Measurements from ENCODE around the gene TSGA10. TPM values are rescaled to one million over a fixed set of nuclear protein-coding genes. Genes with fewer than 3 reads are reported as not detected.
"Not testable (repeated sequence)": the region's sequence is repeated elsewhere in the genome, so short reads cannot be mapped to it uniquely, and the experiment has no call there.

TSGA10 gene
- polyA plus RNA-seq, 4 donors, result 2.2 to 10.2 (median 2.3) TPM

DNA sequence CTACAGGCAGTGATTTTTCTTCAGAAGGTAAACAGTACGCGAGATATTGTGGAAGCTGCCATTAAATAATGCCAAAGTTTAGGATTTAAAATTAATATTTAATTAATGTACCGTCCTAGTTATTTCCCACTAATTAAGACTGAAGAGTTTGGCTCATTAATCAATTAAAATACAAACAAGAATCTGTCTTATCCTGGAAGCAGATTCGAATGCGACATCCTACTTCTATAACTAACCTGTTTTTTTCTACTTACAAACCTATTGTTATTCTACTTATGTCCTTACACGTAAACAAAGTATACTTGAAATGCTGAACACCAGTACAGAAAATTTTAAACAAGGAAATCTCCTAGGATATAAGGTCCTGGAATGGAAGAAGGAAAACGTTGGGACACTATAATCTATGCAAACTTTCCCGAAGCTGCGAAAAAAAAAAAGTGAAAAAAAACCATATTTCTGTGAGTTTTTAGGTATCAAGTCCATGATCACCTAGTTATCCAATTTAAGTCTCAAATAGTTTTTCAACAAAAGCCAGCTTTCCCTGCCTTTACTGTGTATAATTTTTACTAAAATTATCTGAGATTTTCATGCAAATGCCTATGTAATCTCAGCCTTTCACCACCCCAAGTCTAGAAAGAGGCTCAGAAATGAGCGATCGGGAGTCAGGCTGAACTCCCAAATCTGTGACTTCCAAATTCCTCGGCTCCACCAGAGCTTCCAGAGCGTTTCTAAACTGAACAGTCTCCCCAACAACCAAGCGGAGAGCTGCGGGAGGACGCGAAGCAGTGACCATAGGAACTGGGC, 14.5 kb downstream of the TSGA10 start:
- H3K27me3 ChIP-seq (ENCODE audit: control insufficient read depth in 3 of 3, insufficient read depth in 3 of 3, low read length in 3 of 3), result no peaks in the 10 kb centered on the region
- FAIRE-seq, result no peak
- WGBS, 3 donors, result 7 to 20% (median 13%) methylated on average over 17 of the region's 17 CpGs

GRCh38 chr2:99139003-99139402, 15.7 kb downstream of the TSGA10 start:
- WGBS, 3 donors, result 95 to 98% (median 96%) methylated on average over 4 of the region's 4 CpGs
- Histone ChIP-seq H3K27me3 (ENCODE audit: control insufficient read depth in 3 of 3, insufficient read depth in 3 of 3, low read length in 3 of 3) (no peaks in the 10 kb centered on the region), H3K9me3 (ENCODE audit: control insufficient read depth in 2 of 2, insufficient read depth in 1 of 2, low read depth in 1 of 2, low read length in 1 of 2) (peaks cover 0 to 10% of the 10 kb centered on the region in 2 donors), H3K4me1 (ENCODE audit: control insufficient read depth in 3 of 3, insufficient read depth in 2 of 3, low read depth in 1 of 3, low read length in 2 of 3) (no peaks in the 10 kb centered on the region), H3K27ac (ENCODE audit: low read depth in 1 of 3, low read length in 2 of 3) (no peak overlapping the region), H3K4me3 (ENCODE audit: low read depth in 1 of 3, low read length in 3 of 3) (no peak overlapping the region), H3K36me3 (ENCODE audit: control insufficient read depth in 3 of 3, insufficient read depth in 2 of 3, low read depth in 1 of 3, low read length in 3 of 3) (no peaks in the 10 kb centered on the region)
- no peak for DNase-seq
- FAIRE-seq, result no peak

More for the DNA sequence above, 14.5 kb downstream of the TSGA10 start:
- H3K4me1 ChIP-seq (ENCODE audit: control insufficient read depth in 3 of 3, insufficient read depth in 2 of 3, low read depth in 1 of 3, low read length in 2 of 3), result no peaks in the 10 kb centered on the region
- no peak for DNase-seq
- H3K36me3 ChIP-seq (ENCODE audit: control insufficient read depth in 3 of 3, insufficient read depth in 2 of 3, low read depth in 1 of 3, low read length in 3 of 3), result peaks cover 0 to 6% (median 0%) of the 10 kb centered on the region in 3 donors
- H3K27ac ChIP-seq (ENCODE audit: low read depth in 1 of 3, low read length in 2 of 3), result peak overlapping the region; percentile 85 to 99 (median 98)
- peaks cover 0 to under 1% of the 10 kb centered on the region in 2 donors for H3K9me3 ChIP-seq (ENCODE audit: control insufficient read depth in 2 of 2, insufficient read depth in 1 of 2, low read depth in 1 of 2, low read length in 1 of 2)
- peak overlapping the region; percentile 71 to 99 (median 71) for H3K4me3 ChIP-seq (ENCODE audit: low read depth in 1 of 3, low read length in 3 of 3)

DNA sequence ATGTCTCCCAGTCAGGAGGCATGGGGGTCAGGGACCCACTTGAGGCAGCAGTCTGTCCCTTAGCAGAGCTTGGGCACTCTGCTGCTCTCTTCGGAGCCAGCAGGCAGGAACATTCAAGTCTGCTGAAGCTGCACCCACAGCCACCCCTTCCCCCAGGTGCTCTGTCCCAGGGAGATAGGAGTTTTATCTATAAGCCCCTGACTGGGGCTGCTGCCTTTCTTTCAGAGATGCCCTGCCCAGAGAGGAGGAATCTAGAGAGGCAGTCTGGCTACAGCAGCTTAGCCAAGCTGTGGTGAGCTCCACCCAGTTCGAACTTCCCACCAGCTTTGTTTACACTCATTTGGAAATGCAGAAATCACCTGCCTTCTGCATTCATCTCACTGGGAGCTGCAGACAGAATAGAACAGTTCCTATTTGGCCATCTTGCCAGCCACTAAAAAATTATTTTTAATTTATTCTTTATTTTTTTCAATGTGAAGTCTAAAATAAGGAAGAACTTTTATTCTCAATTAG, 19.6 kb downstream of the TSGA10 start:
- H3K27me3 ChIP-seq (ENCODE audit: control insufficient read depth in 3 of 3, insufficient read depth in 3 of 3, low read length in 3 of 3); H3K27ac ChIP-seq (ENCODE audit: low read depth in 1 of 3, low read length in 2 of 3); DNase-seq; FAIRE-seq; H3K36me3 ChIP-seq (ENCODE audit: control insufficient read depth in 3 of 3, insufficient read depth in 2 of 3, low read depth in 1 of 3, low read length in 3 of 3); H3K4me1 ChIP-seq (ENCODE audit: control insufficient read depth in 3 of 3, insufficient read depth in 2 of 3, low read depth in 1 of 3, low read length in 2 of 3); H3K4me3 ChIP-seq (ENCODE audit: low read depth in 1 of 3, low read length in 3 of 3): not testable (repeated sequence)
- WGBS, 3 donors, result 92 to 97% (median 92%) methylated on average over 2 of the region's 2 CpGs
- peaks cover 0 to 12% of the 10 kb centered on the region in 2 donors for H3K9me3 ChIP-seq (ENCODE audit: control insufficient read depth in 2 of 2, insufficient read depth in 1 of 2, low read depth in 1 of 2, low read length in 1 of 2)

DNA sequence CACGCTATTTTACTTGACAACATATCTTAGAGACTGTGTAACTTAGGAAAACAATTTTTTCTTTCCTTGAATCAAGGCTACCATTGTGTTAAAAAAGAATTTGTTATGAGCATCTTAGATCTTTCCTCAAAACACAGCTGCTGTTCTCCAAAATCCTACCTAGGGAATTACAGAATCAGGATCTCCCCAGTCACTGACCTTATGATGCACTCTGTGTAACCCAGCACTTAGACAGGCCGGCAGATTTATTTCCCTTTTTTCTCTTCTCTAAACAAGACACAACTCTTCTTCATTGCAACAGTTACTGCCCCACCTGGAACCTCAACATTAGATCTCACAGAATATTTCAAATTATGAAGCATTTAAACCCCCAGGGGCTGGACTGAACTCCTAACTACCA, 26.8 kb downstream of the TSGA10 start:
- H3K4me1 ChIP-seq (ENCODE audit: control insufficient read depth in 3 of 3, insufficient read depth in 2 of 3, low read depth in 1 of 3, low read length in 2 of 3), result no peaks in the 10 kb centered on the region
- 78 to 96% (median 95%) methylated on average over 2 of the region's 2 CpGs for WGBS, 3 donors
- FAIRE-seq, result no peak
- peaks cover 0 to 14% of the 10 kb centered on the region in 2 donors for H3K9me3 ChIP-seq (ENCODE audit: control insufficient read depth in 2 of 2, insufficient read depth in 1 of 2, low read depth in 1 of 2, low read length in 1 of 2)
- no peak overlapping the region for H3K27ac ChIP-seq (ENCODE audit: low read depth in 1 of 3, low read length in 2 of 3)
- H3K27me3 ChIP-seq (ENCODE audit: control insufficient read depth in 3 of 3, insufficient read depth in 3 of 3, low read length in 3 of 3), result no peaks in the 10 kb centered on the region
- H3K4me3 ChIP-seq (ENCODE audit: low read depth in 1 of 3, low read length in 3 of 3), result no peak overlapping the region
- peaks cover 0 to 5% (median 2%) of the 10 kb centered on the region in 3 donors for H3K36me3 ChIP-seq (ENCODE audit: control insufficient read depth in 3 of 3, insufficient read depth in 2 of 3, low read depth in 1 of 3, low read length in 3 of 3)
- no peak for DNase-seq

GRCh38 chr2:99112617-99113016, 42.1 kb downstream of the TSGA10 start:
- Histone ChIP-seq H3K27me3 (ENCODE audit: control insufficient read depth in 3 of 3, insufficient read depth in 3 of 3, low read length in 3 of 3) (no peaks in the 10 kb centered on the region), H3K36me3 (ENCODE audit: control insufficient read depth in 3 of 3, insufficient read depth in 2 of 3, low read depth in 1 of 3, low read length in 3 of 3) (no peaks in the 10 kb centered on the region), H3K27ac (ENCODE audit: low read depth in 1 of 3, low read length in 2 of 3) (no peak overlapping the region), H3K4me3 (ENCODE audit: low read depth in 1 of 3, low read length in 3 of 3) (no peak overlapping the region), H3K9me3 (ENCODE audit: control insufficient read depth in 2 of 2, insufficient read depth in 1 of 2, low read depth in 1 of 2, low read length in 1 of 2) (no peaks in the 10 kb centered on the region), H3K4me1 (ENCODE audit: control insufficient read depth in 3 of 3, insufficient read depth in 2 of 3, low read depth in 1 of 3, low read length in 2 of 3) (no peaks in the 10 kb centered on the region)
- no peak for DNase-seq
- WGBS, 3 donors, result 66 to 75% (median 74%) methylated on average over 4 of the region's 4 CpGs
- no peak for FAIRE-seq

GRCh38 chr2:99111945-99112344, 42.8 kb downstream of the TSGA10 start:
- H3K36me3 ChIP-seq (ENCODE audit: control insufficient read depth in 3 of 3, insufficient read depth in 2 of 3, low read depth in 1 of 3, low read length in 3 of 3), result no peaks in the 10 kb centered on the region
- no peak overlapping the region for H3K27ac ChIP-seq (ENCODE audit: low read depth in 1 of 3, low read length in 2 of 3)
- no peak for FAIRE-seq
- 85 to 93% (median 90%) methylated on average over 1 of the region's 1 CpG for WGBS, 3 donors
- no peak for DNase-seq
- no peaks in the 10 kb centered on the region for H3K27me3 ChIP-seq (ENCODE audit: control insufficient read depth in 3 of 3, insufficient read depth in 3 of 3, low read length in 3 of 3)
- no peaks in the 10 kb centered on the region for H3K9me3 ChIP-seq (ENCODE audit: control insufficient read depth in 2 of 2, insufficient read depth in 1 of 2, low read depth in 1 of 2, low read length in 1 of 2)
- H3K4me3 ChIP-seq (ENCODE audit: low read depth in 1 of 3, low read length in 3 of 3), result no peak overlapping the region
- H3K4me1 ChIP-seq (ENCODE audit: control insufficient read depth in 3 of 3, insufficient read depth in 2 of 3, low read depth in 1 of 3, low read length in 2 of 3), result no peaks in the 10 kb centered on the region

GRCh38 chr2:99111236-99111635, 43.5 kb downstream of the TSGA10 start:
- FAIRE-seq (no peak), DNase-seq (no peak)
- Histone ChIP-seq H3K27me3 (ENCODE audit: control insufficient read depth in 3 of 3, insufficient read depth in 3 of 3, low read length in 3 of 3) (no peaks in the 10 kb centered on the region), H3K9me3 (ENCODE audit: control insufficient read depth in 2 of 2, insufficient read depth in 1 of 2, low read depth in 1 of 2, low read length in 1 of 2) (no peaks in the 10 kb centered on the region), H3K27ac (ENCODE audit: low read depth in 1 of 3, low read length in 2 of 3) (no peak overlapping the region), H3K4me3 (ENCODE audit: low read depth in 1 of 3, low read length in 3 of 3) (no peak overlapping the region), H3K4me1 (ENCODE audit: control insufficient read depth in 3 of 3, insufficient read depth in 2 of 3, low read depth in 1 of 3, low read length in 2 of 3) (no peaks in the 10 kb centered on the region), H3K36me3 (ENCODE audit: control insufficient read depth in 3 of 3, insufficient read depth in 2 of 3, low read depth in 1 of 3, low read length in 3 of 3) (no peaks in the 10 kb centered on the region)
- 84 to 86% (median 86%) methylated on average over 2 of the region's 2 CpGs for WGBS, 3 donors

DNA sequence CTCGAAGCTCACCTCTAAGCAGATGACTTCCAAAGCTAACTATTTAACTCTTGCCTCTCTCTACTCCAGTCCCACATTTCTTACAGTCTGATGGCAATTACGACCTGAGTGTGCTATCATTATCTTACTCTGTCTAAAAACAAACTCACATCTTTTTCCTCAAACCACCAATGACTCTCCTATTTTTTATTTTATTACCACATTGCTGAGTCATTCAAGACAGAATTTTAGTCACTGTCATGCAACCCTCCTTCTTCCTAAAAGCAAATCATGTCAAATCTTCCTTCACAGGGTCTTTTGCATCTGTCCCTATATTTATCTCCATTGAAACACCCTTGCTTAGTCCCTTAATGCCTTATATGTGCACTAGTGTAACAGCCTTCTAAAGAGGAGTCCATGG, 47.8 kb downstream of the TSGA10 start:
- 57 to 78% (median 68%) methylated on average over 2 of the region's 2 CpGs for WGBS, 3 donors
- Histone ChIP-seq H3K9me3 (ENCODE audit: control insufficient read depth in 2 of 2, insufficient read depth in 1 of 2, low read depth in 1 of 2, low read length in 1 of 2) (no peaks in the 10 kb centered on the region), H3K27ac (ENCODE audit: low read depth in 1 of 3, low read length in 2 of 3) (no peak overlapping the region), H3K4me3 (ENCODE audit: low read depth in 1 of 3, low read length in 3 of 3) (no peak overlapping the region), H3K4me1 (ENCODE audit: control insufficient read depth in 3 of 3, insufficient read depth in 2 of 3, low read depth in 1 of 3, low read length in 2 of 3) (no peaks in the 10 kb centered on the region), H3K27me3 (ENCODE audit: control insufficient read depth in 3 of 3, insufficient read depth in 3 of 3, low read length in 3 of 3) (no peaks in the 10 kb centered on the region), H3K36me3 (ENCODE audit: control insufficient read depth in 3 of 3, insufficient read depth in 2 of 3, low read depth in 1 of 3, low read length in 3 of 3) (no peaks in the 10 kb centered on the region)
- DNase-seq, result no peak
- FAIRE-seq, result no peak
